Parathyroid adenoma (tissue), 2 donors: ENCODE measurements around the gene PIGK.

Source experiments
- H2AFZ ChIP-seq: fragments of 300-600 bp; sonication (generic); one replicate; pipeline ENCODE4 v1.7.0; 2017; ENCODE audit warnings: antibody characterized with exemption, mild to moderate bottlenecking
- H3K27ac ChIP-seq: fragments of 300-600 bp; sonication (generic); one replicate; pipeline ENCODE4 v1.7.0; 2017
- H3K27me3 ChIP-seq: fragments of 300-600 bp; sonication (generic); one replicate; pipeline ENCODE4 v1.7.0; 2017; ENCODE audit warnings: low read length; ENCODE audit not compliant: control insufficient read depth, insufficient read depth
- H3K36me3 ChIP-seq: fragments of 300-600 bp; sonication (generic); one replicate; pipeline ENCODE4 v1.7.0; 2017; ENCODE audit warnings: low read length; ENCODE audit not compliant: control insufficient read depth, insufficient read depth
- H3K4me1 ChIP-seq: fragments of 300-600 bp; sonication (generic); one replicate; pipeline ENCODE4 v1.7.0; 2017; ENCODE audit warnings: control low read depth
- H3K4me2 ChIP-seq: fragments of 300-600 bp; sonication (generic); one replicate; pipeline ENCODE4 v1.7.0; 2017; ENCODE audit warnings: low read length
- H3K4me3 ChIP-seq: fragments of 300-600 bp; sonication (generic); one replicate; pipeline ENCODE4 v1.7.0; 2017; ENCODE audit warnings: low read depth, low read length
- H3K79me2 ChIP-seq: fragments of 300-600 bp; sonication (generic); one replicate; pipeline ENCODE4 v1.7.0; 2017; ENCODE audit warnings: control low read depth
- H3K9ac ChIP-seq: fragments of 300-600 bp; sonication (generic); one replicate; pipeline ENCODE4 v1.7.0; 2017; ENCODE audit warnings: mild to moderate bottlenecking
- H3K9me3 ChIP-seq: fragments of 300-600 bp; sonication (generic); one replicate; pipeline ENCODE4 v1.7.0; 2017; ENCODE audit warnings: low read length; ENCODE audit not compliant: control insufficient read depth
- CTCF ChIP-seq: fragments of 300-600 bp; sonication (generic); IDR thresholded peaks from one replicate; pipeline ENCODE4 v1.7.0; 2017; ENCODE audit warnings: antibody characterized with exemption, mild to moderate bottlenecking
- donor health status: primary hyperparathyroidism.

PIGK gene

GRCh38 chr1:77139389-77139788, 79.8 kb downstream of the PIGK start:
- no peak overlapping the region for H3K4me2 ChIP-seq
- no peaks in the 10 kb centered on the region for H3K36me3 ChIP-seq
- H2AFZ ChIP-seq: no peak overlapping the region
- H3K4me3 ChIP-seq: no peak overlapping the region
- H3K79me2 ChIP-seq: no peaks in the 10 kb centered on the region
- no peaks in the 10 kb centered on the region for H3K27me3 ChIP-seq
- H3K9me3 ChIP-seq: no peaks in the 10 kb centered on the region
- no peak overlapping the region for H3K27ac ChIP-seq
- no peak overlapping the region for H3K9ac ChIP-seq
- no peaks in the 10 kb centered on the region for H3K4me1 ChIP-seq
- no peak for TF ChIP-seq CTCF

GRCh38 chr1:77134359-77134758, 84.9 kb downstream of the PIGK start:
- no peak overlapping the region for H3K27ac ChIP-seq

GRCh38 chr1:77133731-77134358, 85.4 kb downstream of the PIGK start:
- no peak for TF ChIP-seq CTCF
- Histone ChIP-seq H3K9ac (no peak overlapping the region), H3K36me3 (no peaks in the 10 kb centered on the region), H2AFZ (no peak overlapping the region), H3K79me2 (no peaks in the 10 kb centered on the region), H3K27ac (no peak overlapping the region), H3K4me2 (no peak overlapping the region), H3K4me1 (no peaks in the 10 kb centered on the region), H3K9me3 (no peaks in the 10 kb centered on the region), H3K4me3 (no peak overlapping the region), H3K27me3 (no peaks in the 10 kb centered on the region)

More at GRCh38 chr1:77134359-77134758, 84.9 kb downstream of the PIGK start:
- H3K79me2 ChIP-seq: no peaks in the 10 kb centered on the region
- no peak overlapping the region for H3K4me2 ChIP-seq
- no peak overlapping the region for H3K4me3 ChIP-seq
- H3K9me3 ChIP-seq: no peaks in the 10 kb centered on the region
- no peaks in the 10 kb centered on the region for H3K27me3 ChIP-seq
- TF ChIP-seq CTCF: no peak
- no peaks in the 10 kb centered on the region for H3K36me3 ChIP-seq
- no peak overlapping the region for H3K9ac ChIP-seq
- H3K4me1 ChIP-seq: no peaks in the 10 kb centered on the region
- H2AFZ ChIP-seq: no peak overlapping the region

- Histone ChIP-seq H3K9me3 (no peaks in the 10 kb centered on the region), H2AFZ (no peak overlapping the region), H3K4me2 (no peak overlapping the region), H3K79me2 (no peaks in the 10 kb centered on the region), H3K4me1 (no peaks in the 10 kb centered on the region), H3K9ac (no peak overlapping the region), H3K36me3 (no peaks in the 10 kb centered on the region), H3K27me3 (no peaks in the 10 kb centered on the region), H3K27ac (no peak overlapping the region), H3K4me3 (no peak overlapping the region)
- TF ChIP-seq CTCF: no peak
Measured at GRCh38 chr1:77126307-77126706, 92.9 kb downstream of the PIGK start.

GRCh38 chr1:77121503-77121902, 97.7 kb downstream of the PIGK start:
- no peak overlapping the region for H2AFZ ChIP-seq
- H3K9ac ChIP-seq: no peak overlapping the region
- no peaks in the 10 kb centered on the region for H3K4me1 ChIP-seq
- no peaks in the 10 kb centered on the region for H3K9me3 ChIP-seq
- H3K4me3 ChIP-seq: no peak overlapping the region
- no peak overlapping the region for H3K27ac ChIP-seq
- no peaks in the 10 kb centered on the region for H3K79me2 ChIP-seq
- no peaks in the 10 kb centered on the region for H3K27me3 ChIP-seq
- no peak for TF ChIP-seq CTCF
- no peaks in the 10 kb centered on the region for H3K36me3 ChIP-seq
- H3K4me2 ChIP-seq: no peak overlapping the region
